ENCODE results near the gene CXorf65.

GRCh38 chrX:71096760-71097032 is 9.8 kb downstream of the CXorf65 start:
- TF ChIP-seq, protein P1, sequence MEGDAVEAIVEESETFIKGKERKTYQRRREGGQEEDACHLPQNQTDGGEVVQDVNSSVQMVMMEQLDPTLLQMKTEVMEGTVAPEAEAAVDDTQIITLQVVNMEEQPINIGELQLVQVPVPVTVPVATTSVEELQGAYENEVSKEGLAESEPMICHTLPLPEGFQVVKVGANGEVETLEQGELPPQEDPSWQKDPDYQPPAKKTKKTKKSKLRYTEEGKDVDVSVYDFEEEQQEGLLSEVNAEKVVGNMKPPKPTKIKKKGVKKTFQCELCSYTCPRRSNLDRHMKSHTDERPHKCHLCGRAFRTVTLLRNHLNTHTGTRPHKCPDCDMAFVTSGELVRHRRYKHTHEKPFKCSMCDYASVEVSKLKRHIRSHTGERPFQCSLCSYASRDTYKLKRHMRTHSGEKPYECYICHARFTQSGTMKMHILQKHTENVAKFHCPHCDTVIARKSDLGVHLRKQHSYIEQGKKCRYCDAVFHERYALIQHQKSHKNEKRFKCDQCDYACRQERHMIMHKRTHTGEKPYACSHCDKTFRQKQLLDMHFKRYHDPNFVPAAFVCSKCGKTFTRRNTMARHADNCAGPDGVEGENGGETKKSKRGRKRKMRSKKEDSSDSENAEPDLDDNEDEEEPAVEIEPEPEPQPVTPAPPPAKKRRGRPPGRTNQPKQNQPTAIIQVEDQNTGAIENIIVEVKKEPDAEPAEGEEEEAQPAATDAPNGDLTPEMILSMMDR (IDR thresholded peaks at IDR 0.05; ENCODE audit: borderline replicate concordance, extremely low read depth, low read length, poor library complexity, severe bottlenecking): no peak
- TF ChIP-seq EZH2 (IDR thresholded peaks at IDR 0.05; ENCODE audit: borderline replicate concordance, low read depth, low read length, severe bottlenecking): no peak

All from DND-41 (cell line).